Mesendoderm (in vitro differentiated cells): Measurements from ENCODE around the gene CGB1.
A peak's percentile ranks its signal among the peaks of the same experiment; 100 is the strongest.
"Not testable (repeated sequence)": the region's sequence is repeated elsewhere in the genome, so short reads cannot be mapped to it uniquely, and the experiment has no call there.

ENCODE experiments used
- DNase-seq: peaks from one replicate; pipeline ENCODE4 v3.0.0; 2013
- H2AK5ac ChIP-seq: 2 replicates; pipeline ENCODE4 v1.6.1; 2013; ENCODE audit warnings: low read length, inconsistent platforms
- H2BK120ac ChIP-seq: 2 replicates; pipeline ENCODE4 v1.6.1; 2013; ENCODE audit warnings: low read depth, mild to moderate bottlenecking, low read length, moderate library complexity, mixed read lengths
- H2BK15ac ChIP-seq: replicated peaks from 2 replicates; pipeline ENCODE4 v1.6.1; 2013; ENCODE audit warnings: low read depth, mild to moderate bottlenecking, moderate library complexity
- H2BK5ac ChIP-seq: 2 replicates; pipeline ENCODE4 v1.6.1; 2013; ENCODE audit warnings: low read length, inconsistent platforms
- H3K18ac ChIP-seq: 2 replicates; pipeline ENCODE4 v1.6.1; 2013; ENCODE audit warnings: mild to moderate bottlenecking, low read length, mixed read lengths
- H3K23ac ChIP-seq: one replicate; pipeline ENCODE4 v1.6.1; 2013; ENCODE audit warnings: low read length
- H3K27ac ChIP-seq: 2 replicates; pipeline ENCODE4 v1.5.1; 2013; ENCODE audit warnings: low read depth, mild to moderate bottlenecking, inconsistent platforms, low read length, moderate library complexity
- H3K27me3 ChIP-seq: 2 replicates; pipeline ENCODE4 v1.6.1; 2013; ENCODE audit warnings: low read length, control low read depth, mild to moderate bottlenecking, inconsistent platforms; ENCODE audit not compliant: insufficient read depth, poor library complexity
- H3K36me3 ChIP-seq: 2 replicates; pipeline ENCODE4 v1.6.1; 2013; ENCODE audit warnings: low read length, inconsistent platforms; ENCODE audit not compliant: control insufficient read depth, insufficient read depth
- H3K4ac ChIP-seq: one replicate; pipeline ENCODE4 v1.6.1; 2013; ENCODE audit warnings: low read depth, mild to moderate bottlenecking, low read length, moderate library complexity
- H3K4me1 ChIP-seq: 2 replicates; pipeline ENCODE4 v1.6.1; 2013; ENCODE audit warnings: low read depth, low read length, inconsistent platforms; ENCODE audit not compliant: control insufficient read depth
- H3K4me2 ChIP-seq: 2 replicates; pipeline ENCODE4 v1.6.1; 2013; ENCODE audit warnings: low read length
- H3K4me3 ChIP-seq: 2 replicates; pipeline ENCODE4 v1.5.1; 2013; ENCODE audit warnings: mild to moderate bottlenecking, low read length
- H3K56ac ChIP-seq: one replicate; pipeline ENCODE4 v1.6.1; 2013; ENCODE audit warnings: low read length
- H3K79me1 ChIP-seq: 2 replicates; pipeline ENCODE4 v1.6.1; 2013; ENCODE audit warnings: low read length, inconsistent platforms
- H3K79me2 ChIP-seq: 2 replicates; pipeline ENCODE4 v1.6.1; 2013; ENCODE audit warnings: mild to moderate bottlenecking, low read length; ENCODE audit not compliant: control insufficient read depth, insufficient read depth
- H3K9ac ChIP-seq: 2 replicates; pipeline ENCODE4 v1.6.1; 2013; ENCODE audit warnings: low read length, inconsistent platforms
- H4K5ac ChIP-seq: one replicate; pipeline ENCODE4 v1.6.1; 2013; ENCODE audit warnings: low read length
- H4K8ac ChIP-seq: one replicate; pipeline ENCODE4 v1.6.1; 2013; ENCODE audit warnings: low read depth, mild to moderate bottlenecking, control low read depth, low read length, moderate library complexity
- WGBS: extraction: QIAGEN DNeasy Blood & Tissue Kit; methylation state at CpG from one replicate; pipeline ENCODE4 v1.1.7; 2013; ENCODE audit warnings: low lambda C conversion rate, missing lambda C conversion rate; ENCODE audit not compliant: insufficient coverage; ENCODE audit errors: extremely low coverage; 5-methylcytosine and 5-hydroxymethylcytosine counted together

The CGB1 gene

DNA sequence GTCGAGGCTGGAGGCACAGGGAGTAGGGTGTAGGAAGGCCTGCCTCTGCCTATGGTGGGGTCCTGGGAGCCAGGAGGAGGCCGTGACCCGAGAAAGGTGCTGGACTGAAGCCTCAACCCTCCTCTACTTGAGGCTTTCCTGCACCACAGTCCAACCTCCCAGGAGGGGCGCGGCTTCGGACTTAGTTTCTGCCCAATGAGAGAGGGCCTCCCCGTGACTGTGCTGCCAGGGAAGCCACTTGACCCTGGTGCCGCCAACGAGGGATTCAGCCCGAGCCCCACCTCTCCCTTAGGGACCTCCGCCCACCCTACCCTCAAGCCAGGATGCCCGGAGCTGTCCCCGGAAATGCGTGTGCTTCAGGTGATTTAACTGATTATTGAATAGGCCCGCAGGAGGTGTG lies 12.5 kb downstream of the CGB1 start, which contains the start of gene CGB3:
CGB3 (minus strand) TSS at position 101 of the 400 bp plus-strand sequence. CDS start 362 bp downstream, outside the sequence.
- no CpG with 5 or more reads among the region's 15 CpGs for WGBS
- not testable (repeated sequence) for DNase-seq, H3K18ac ChIP-seq, H3K23ac ChIP-seq, H3K27ac ChIP-seq, H2AK5ac ChIP-seq, H3K79me2 ChIP-seq, H3K9ac ChIP-seq, H2BK5ac ChIP-seq, H3K79me1 ChIP-seq, H3K4me3 ChIP-seq, H3K36me3 ChIP-seq, H4K8ac ChIP-seq, H3K56ac ChIP-seq, H3K4me1 ChIP-seq, H4K5ac ChIP-seq, H2BK120ac ChIP-seq, H3K27me3 ChIP-seq, H3K4ac ChIP-seq, H2BK15ac ChIP-seq, H3K4me2 ChIP-seq

DNA sequence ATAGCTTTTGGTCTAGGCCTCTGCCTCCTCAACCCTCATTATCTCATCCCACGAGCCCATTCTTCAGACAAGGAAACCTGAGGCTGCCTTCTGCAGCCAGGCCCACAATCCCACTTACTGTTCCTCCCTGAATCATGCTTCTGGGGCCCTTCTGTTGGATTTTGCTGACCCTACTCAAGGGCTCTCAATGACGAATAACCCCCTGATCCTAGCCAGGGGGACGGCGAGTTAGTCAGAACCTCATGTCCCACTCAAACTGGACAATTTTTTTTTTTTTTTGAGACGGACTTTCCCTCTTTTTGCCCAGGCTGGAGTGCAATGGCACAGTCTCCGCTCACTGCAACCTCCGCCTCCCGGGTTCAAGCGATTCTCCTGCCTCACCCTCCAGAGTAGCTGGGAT lies 14.6 kb downstream of the CGB1 start:
- Histone ChIP-seq H3K36me3 (no peaks in the 10 kb centered on the region), H3K23ac (no peak overlapping the region), H3K4me1 (no peaks in the 10 kb centered on the region), H3K27ac (no peak overlapping the region), H3K79me2 (no peaks in the 10 kb centered on the region), H3K56ac (no peak overlapping the region), H3K4ac (no peak overlapping the region), H3K9ac (no peak overlapping the region), H3K4me2 (no peak overlapping the region), H4K5ac (no peak overlapping the region), H2BK120ac (no peak overlapping the region), H2BK15ac (no peak overlapping the region), H4K8ac (no peak overlapping the region), H2BK5ac (no peak overlapping the region), H3K4me3 (no peak overlapping the region), H3K79me1 (no peaks in the 10 kb centered on the region), H3K18ac (no peak overlapping the region), H2AK5ac (no peak overlapping the region), H3K27me3 (no peaks in the 10 kb centered on the region)
- no CpG with 5 or more reads among the region's 9 CpGs for WGBS
- DNase-seq: no peak

DNA sequence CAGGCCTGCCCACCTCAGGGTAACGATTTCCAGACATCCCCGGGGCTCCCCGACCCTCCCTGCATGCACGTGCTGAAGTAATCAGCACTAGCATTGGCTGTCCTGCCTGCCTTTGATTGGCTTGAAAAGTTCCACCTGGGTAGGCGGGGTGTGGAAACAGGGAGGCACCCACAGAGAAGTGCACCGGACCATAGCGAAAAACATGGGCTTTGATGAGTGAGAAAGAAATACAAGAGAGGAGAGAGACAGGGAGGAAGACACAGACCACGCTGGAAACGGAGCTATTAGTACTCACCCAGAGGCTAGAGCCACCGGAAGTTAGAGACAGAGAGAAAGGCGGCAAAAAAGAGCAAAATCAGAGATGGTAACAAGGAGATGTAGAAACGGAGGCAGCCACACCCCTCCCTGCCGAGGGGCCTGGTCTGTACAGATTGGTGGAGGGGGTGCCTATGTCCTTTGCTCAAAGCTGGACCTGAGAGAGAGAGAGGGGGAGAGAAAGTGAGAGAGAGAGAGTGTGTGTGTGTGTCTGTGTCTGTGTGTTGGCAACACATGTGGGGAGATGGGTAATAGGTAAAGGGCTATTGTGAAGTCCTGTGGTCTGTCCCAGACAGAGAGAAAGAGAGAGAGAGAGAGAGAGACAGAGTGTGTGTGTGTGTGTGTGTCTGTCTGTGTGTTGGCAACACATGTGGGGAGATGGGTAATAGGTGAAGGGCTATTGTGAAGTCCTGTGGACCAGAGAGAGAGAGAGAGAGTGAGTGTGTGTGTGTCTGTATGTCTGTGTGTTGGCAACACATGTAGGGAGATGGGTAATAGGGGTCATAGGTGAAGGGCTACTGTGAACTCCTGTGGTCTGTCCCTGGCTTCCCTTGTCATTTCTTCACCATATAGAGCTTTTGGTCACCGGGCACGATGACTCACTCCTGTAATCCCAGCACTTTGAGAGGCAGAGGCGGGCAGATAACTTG lies 15.5 kb downstream of the CGB1 start:
- Histone ChIP-seq H3K79me2 (no peaks in the 10 kb centered on the region), H3K56ac (no peak overlapping the region), H3K4me1 (no peaks in the 10 kb centered on the region), H2AK5ac (no peak overlapping the region), H3K27me3 (no peaks in the 10 kb centered on the region), H3K27ac (no peak overlapping the region), H2BK120ac (no peak overlapping the region), H3K4ac (no peak overlapping the region), H4K8ac (no peak overlapping the region), H3K9ac (no peak overlapping the region), H2BK15ac (no peak overlapping the region), H3K36me3 (no peaks in the 10 kb centered on the region), H3K4me2 (no peak overlapping the region), H3K18ac (no peak overlapping the region), H4K5ac (no peak overlapping the region), H3K4me3 (no peak overlapping the region), H3K79me1 (no peaks in the 10 kb centered on the region), H2BK5ac (no peak overlapping the region), H3K23ac (no peak overlapping the region)
- WGBS: no CpG with 5 or more reads among the region's 16 CpGs
- DNase-seq: no peak

DNA sequence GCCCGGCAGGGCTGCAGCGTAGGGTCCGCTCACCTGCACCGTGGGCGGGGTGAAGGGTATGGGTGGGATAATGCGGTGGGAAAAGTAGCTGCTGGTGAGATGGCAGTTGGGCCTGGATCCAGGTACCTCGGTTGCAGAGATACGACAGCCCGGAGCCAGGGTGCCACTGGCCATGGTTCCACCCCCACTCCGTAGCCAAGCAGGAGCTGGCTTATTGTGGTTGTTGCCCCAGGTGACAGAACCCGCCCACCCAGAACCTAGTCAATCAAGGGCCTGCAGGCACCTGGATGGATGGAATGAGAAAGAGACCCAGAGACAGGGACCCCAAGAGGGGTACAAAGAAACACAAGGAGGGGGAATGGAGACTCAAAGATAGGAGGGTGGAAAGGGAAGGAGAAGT lies 16.4 kb downstream of the CGB1 start:
- Histone ChIP-seq H3K27ac (no peak overlapping the region), H3K18ac (no peak overlapping the region), H3K79me2 (no peaks in the 10 kb centered on the region), H2BK120ac (no peak overlapping the region), H3K79me1 (no peaks in the 10 kb centered on the region), H2BK15ac (no peak overlapping the region), H3K23ac (no peak overlapping the region), H3K56ac (no peak overlapping the region), H2AK5ac (no peak overlapping the region), H3K4me2 (no peak overlapping the region), H3K36me3 (no peaks in the 10 kb centered on the region), H3K4ac (no peak overlapping the region), H4K5ac (no peak overlapping the region), H3K9ac (no peak overlapping the region), H2BK5ac (no peak overlapping the region), H3K27me3 (no peaks in the 10 kb centered on the region), H4K8ac (no peak overlapping the region), H3K4me1 (no peaks in the 10 kb centered on the region), H3K4me3 (no peak overlapping the region)
- peak; percentile 53 for DNase-seq
- WGBS: no CpG with 5 or more reads among the region's 11 CpGs

DNA sequence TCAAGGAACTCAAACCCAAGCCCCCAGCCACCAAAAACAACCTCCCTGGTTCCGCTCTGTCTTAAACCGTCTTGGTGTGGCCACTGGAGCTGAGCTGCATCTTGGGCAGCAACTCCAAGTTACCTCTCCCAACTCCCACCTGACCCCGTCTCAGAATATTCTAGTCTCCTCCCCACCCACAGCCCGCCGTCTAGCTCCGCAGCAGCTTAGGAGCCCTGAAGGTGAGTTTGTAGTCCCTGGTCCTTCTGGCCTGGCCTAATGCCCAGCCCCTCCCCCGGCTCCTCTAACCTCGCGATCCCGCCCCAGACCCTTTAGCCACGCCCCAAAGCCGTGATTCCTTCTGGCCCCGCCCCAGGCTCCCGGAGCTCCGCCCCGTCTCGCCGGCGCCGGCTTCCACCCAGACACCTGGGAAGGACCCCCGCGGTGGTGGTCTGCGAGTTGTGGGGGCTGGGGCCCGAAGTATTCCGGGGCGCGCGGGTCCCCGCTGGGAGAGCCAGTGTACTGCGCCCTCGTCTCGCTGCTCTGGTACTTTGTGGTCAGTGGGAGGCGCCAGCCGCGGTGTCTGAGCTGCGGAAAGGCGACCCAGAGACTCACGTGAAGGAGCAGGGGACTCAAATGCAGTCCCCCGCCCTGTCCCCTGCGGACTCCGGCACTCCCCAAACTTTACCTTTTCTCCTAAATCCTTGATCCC lies 17.3 kb downstream of the CGB1 start:
- H3K4me1 ChIP-seq: no peaks in the 10 kb centered on the region
- DNase-seq: peak; percentile 57
- no peaks in the 10 kb centered on the region for H3K36me3 ChIP-seq
- H2BK15ac ChIP-seq: no peak overlapping the region
- no peaks in the 10 kb centered on the region for H3K79me1 ChIP-seq
- H3K23ac ChIP-seq: no peak overlapping the region
- no peak overlapping the region for H4K5ac ChIP-seq
- no CpG with 5 or more reads among the region's 41 CpGs for WGBS
- H3K56ac ChIP-seq: peak overlapping the region; percentile 42
- no peak overlapping the region for H4K8ac ChIP-seq
- H3K4me3 ChIP-seq: no peak overlapping the region
- no peak overlapping the region for H3K9ac ChIP-seq
- no peaks in the 10 kb centered on the region for H3K79me2 ChIP-seq
- H2BK120ac ChIP-seq: no peak overlapping the region
- no peak overlapping the region for H3K27ac ChIP-seq
- no peak overlapping the region for H3K18ac ChIP-seq
- no peak overlapping the region for H2BK5ac ChIP-seq
- no peak overlapping the region for H2AK5ac ChIP-seq
- H3K27me3 ChIP-seq: no peaks in the 10 kb centered on the region
- H3K4ac ChIP-seq: no peak overlapping the region
- H3K4me2 ChIP-seq: no peak overlapping the region
